HL-60 (cell line): ENCODE results near the gene SMOC2.

Experiments
- GABPA ChIP-seq: IDR thresholded peaks from 2 replicates; pipeline ENCODE4 v1.6.1; 2012; ENCODE audit warnings: low read depth
- POLR2AphosphoS5 ChIP-seq: IDR thresholded peaks from 2 replicates; pipeline ENCODE4 v1.6.1; 2012; ENCODE audit warnings: low read depth
- REST ChIP-seq: IDR thresholded peaks from 2 replicates; pipeline ENCODE4 v1.6.1; 2012; ENCODE audit warnings: low read depth; ENCODE audit not compliant: insufficient replicate concordance
- SPI1 ChIP-seq: IDR thresholded peaks from 2 replicates; pipeline ENCODE4 v1.6.1; 2012; ENCODE audit warnings: low read depth, mild to moderate bottlenecking, borderline replicate concordance
- TF ChIP-seq, protein P1 (sequence below): IDR thresholded peaks from one replicate; pipeline ENCODE4 v1.5.1; 2011; ENCODE audit warnings: low read length, control low read depth, inconsistent platforms; ENCODE audit not compliant: insufficient read depth

DNA sequence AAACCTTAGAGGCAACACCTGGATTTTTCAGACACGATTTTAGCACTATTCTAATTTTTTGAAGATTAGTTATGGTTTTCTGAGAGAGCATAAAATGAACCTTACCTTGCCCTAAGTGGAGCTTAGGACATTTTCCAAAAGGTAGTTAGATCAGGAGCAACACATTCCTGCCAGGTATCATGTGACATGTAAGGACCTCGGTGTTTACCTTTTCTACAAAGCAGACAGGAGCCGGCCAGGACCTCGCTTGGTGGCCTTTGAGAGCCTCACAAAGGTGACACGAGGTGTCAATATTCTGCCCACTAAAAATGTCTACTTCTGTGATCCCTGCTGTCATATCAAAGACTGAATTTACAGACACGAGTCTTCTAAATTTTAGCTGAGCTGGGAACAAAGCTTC lies 174.9 kb downstream of the SMOC2 start:
- TF ChIP-seq REST (no peak), POLR2AphosphoS5 (no peak), GABPA (no peak), SPI1 (no peak)
- TF ChIP-seq, protein P1, sequence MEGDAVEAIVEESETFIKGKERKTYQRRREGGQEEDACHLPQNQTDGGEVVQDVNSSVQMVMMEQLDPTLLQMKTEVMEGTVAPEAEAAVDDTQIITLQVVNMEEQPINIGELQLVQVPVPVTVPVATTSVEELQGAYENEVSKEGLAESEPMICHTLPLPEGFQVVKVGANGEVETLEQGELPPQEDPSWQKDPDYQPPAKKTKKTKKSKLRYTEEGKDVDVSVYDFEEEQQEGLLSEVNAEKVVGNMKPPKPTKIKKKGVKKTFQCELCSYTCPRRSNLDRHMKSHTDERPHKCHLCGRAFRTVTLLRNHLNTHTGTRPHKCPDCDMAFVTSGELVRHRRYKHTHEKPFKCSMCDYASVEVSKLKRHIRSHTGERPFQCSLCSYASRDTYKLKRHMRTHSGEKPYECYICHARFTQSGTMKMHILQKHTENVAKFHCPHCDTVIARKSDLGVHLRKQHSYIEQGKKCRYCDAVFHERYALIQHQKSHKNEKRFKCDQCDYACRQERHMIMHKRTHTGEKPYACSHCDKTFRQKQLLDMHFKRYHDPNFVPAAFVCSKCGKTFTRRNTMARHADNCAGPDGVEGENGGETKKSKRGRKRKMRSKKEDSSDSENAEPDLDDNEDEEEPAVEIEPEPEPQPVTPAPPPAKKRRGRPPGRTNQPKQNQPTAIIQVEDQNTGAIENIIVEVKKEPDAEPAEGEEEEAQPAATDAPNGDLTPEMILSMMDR, result no peak
